Left ventricle myocardium inferior (tissue), 1 donor: ENCODE results near the gene KCNJ10. TPM values are rescaled to one million over a fixed set of nuclear protein-coding genes. Genes with fewer than 3 reads are reported as not detected.

Source experiments
- DNase-seq: peaks from one replicate; pipeline ENCODE4 v3.0.0-alpha.2; 2020
- H3K27ac ChIP-seq: fragments of 200-600 bp; replicated peaks from 2 replicates; pipeline ENCODE4 v1.8.0; 2021
- H3K27me3 ChIP-seq: fragments of 200-600 bp; 2 replicates; pipeline ENCODE4 v1.8.0; 2021; ENCODE audit warnings: low read depth
- H3K36me3 ChIP-seq: fragments of 200-600 bp; 2 replicates; pipeline ENCODE4 v1.8.0; 2021
- H3K4me1 ChIP-seq: fragments of 200-600 bp; 2 replicates; pipeline ENCODE4 v1.8.0; 2021
- H3K4me3 ChIP-seq: fragments of 200-600 bp; 2 replicates; pipeline ENCODE4 v1.8.0; 2021; ENCODE audit warnings: mild to moderate bottlenecking, moderate library complexity
- H3K9me3 ChIP-seq: fragments of 200-600 bp; replicated peaks from 2 replicates; pipeline ENCODE4 v1.8.0; 2021
- intact Hi-C: fragments of 100-400 bp; cut with micrococcal nuclease; formaldehyde crosslinking; loops from one replicate; pipeline ENCODE4 v1.11.0; 2022
- total RNA-seq: library from RNA; stranded (reverse); fragmentation: NEBNext Ultra II Directional; extraction: Animal tissue kit (Norgen Biotek cat#: 25700); gene quantifications from one replicate; pipeline ENCODE4 v1.2.1, GENCODE V29; 2021
- TF ChIP-seq, protein P1 (sequence below): fragments of 200-600 bp; IDR thresholded peaks from 2 replicates; pipeline ENCODE4 v1.8.0; 2021; ENCODE audit warnings: antibody characterized with exemption, mild to moderate bottlenecking, borderline replicate concordance
- donor health status: DM: no; HTN: yes; CAD: no; lungs with severe emphysema.

KCNJ10 gene
- total RNA-seq, 1 donor from 2014 or later: not detected

DNA sequence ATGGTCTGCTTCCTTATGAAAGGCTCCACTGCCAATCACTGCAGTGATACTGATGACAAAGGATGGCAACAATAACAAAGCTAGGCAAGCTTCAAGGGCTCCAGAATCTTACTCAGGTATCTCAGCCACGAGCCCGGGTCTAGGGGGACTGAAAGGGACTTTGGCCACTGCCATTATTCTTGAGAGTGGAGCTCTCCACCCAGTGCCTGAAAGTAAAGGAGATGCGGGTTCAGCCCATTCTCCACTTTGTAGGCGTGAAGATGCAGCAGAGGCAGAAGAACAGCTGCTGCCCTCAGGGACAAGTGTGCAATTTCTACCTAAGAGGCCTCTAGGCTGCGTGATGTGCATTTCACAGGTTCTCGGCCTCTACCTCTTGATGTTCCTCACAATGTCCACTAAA is 84.5 kb downstream of the KCNJ10 start:
- H3K9me3 ChIP-seq: no peaks in the 10 kb centered on the region
- no peak overlapping the region for H3K4me3 ChIP-seq
- intact Hi-C loops: no loop called here
- no peaks in the 10 kb centered on the region for H3K36me3 ChIP-seq
- no peak overlapping the region for H3K27ac ChIP-seq
- H3K27me3 ChIP-seq: peaks cover 5% of the 10 kb centered on the region
- no peaks in the 10 kb centered on the region for H3K4me1 ChIP-seq
- DNase-seq: no peak
- TF ChIP-seq, protein P1, sequence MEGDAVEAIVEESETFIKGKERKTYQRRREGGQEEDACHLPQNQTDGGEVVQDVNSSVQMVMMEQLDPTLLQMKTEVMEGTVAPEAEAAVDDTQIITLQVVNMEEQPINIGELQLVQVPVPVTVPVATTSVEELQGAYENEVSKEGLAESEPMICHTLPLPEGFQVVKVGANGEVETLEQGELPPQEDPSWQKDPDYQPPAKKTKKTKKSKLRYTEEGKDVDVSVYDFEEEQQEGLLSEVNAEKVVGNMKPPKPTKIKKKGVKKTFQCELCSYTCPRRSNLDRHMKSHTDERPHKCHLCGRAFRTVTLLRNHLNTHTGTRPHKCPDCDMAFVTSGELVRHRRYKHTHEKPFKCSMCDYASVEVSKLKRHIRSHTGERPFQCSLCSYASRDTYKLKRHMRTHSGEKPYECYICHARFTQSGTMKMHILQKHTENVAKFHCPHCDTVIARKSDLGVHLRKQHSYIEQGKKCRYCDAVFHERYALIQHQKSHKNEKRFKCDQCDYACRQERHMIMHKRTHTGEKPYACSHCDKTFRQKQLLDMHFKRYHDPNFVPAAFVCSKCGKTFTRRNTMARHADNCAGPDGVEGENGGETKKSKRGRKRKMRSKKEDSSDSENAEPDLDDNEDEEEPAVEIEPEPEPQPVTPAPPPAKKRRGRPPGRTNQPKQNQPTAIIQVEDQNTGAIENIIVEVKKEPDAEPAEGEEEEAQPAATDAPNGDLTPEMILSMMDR: no peak

GRCh38 chr1:159983681-159984080 is 86.3 kb downstream of the KCNJ10 start:
- no peak overlapping the region for H3K4me3 ChIP-seq
- no peaks in the 10 kb centered on the region for H3K36me3 ChIP-seq
- TF ChIP-seq, protein P1: no peak
- intact Hi-C loops: no loop called here
- H3K9me3 ChIP-seq: no peaks in the 10 kb centered on the region
- no peak for DNase-seq
- H3K27ac ChIP-seq: no peak overlapping the region
- no peaks in the 10 kb centered on the region for H3K4me1 ChIP-seq
- peaks cover 5% of the 10 kb centered on the region for H3K27me3 ChIP-seq

DNA sequence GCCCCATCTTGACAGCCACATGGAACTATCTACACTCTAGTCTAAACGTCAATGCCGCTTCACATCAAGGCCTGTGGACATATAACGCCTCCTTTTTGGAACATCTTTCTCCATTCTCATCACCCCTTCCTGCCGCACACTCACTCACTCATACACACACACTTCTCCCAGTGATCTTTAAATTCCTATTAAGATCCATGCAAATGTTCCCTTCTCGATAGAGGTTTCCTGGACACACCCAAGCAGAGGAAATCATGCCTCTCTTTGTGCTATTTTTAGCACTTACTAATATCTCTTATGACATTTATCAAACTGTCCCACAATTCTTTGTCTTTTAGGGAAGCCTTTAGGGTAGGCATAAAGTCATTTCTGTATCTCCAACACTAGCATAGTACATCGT is 87.7 kb downstream of the KCNJ10 start:
- H3K36me3 ChIP-seq: no peaks in the 10 kb centered on the region
- TF ChIP-seq, protein P1: no peak
- peaks cover 8% of the 10 kb centered on the region for H3K27me3 ChIP-seq
- no peaks in the 10 kb centered on the region for H3K4me1 ChIP-seq
- no peak for DNase-seq
- H3K27ac ChIP-seq: no peak overlapping the region
- no peaks in the 10 kb centered on the region for H3K9me3 ChIP-seq
- intact Hi-C loops: no loop called here
- no peak overlapping the region for H3K4me3 ChIP-seq

- no peak overlapping the region for H3K27ac ChIP-seq
- H3K4me3 ChIP-seq: no peak overlapping the region
- TF ChIP-seq, protein P1: no peak
- H3K4me1 ChIP-seq: no peaks in the 10 kb centered on the region
- intact Hi-C loops: no loop called here
- no peak for DNase-seq
- peaks cover 8% of the 10 kb centered on the region for H3K27me3 ChIP-seq
- no peaks in the 10 kb centered on the region for H3K9me3 ChIP-seq
- H3K36me3 ChIP-seq: no peaks in the 10 kb centered on the region
These were observed 88.5 kb downstream of the KCNJ10 start for GRCh38 chr1:159981351-159982055.

- TF ChIP-seq, protein P1: no peak
- H3K9me3 ChIP-seq: no peaks in the 10 kb centered on the region
- H3K36me3 ChIP-seq: no peaks in the 10 kb centered on the region
- intact Hi-C loops: no loop called here
- no peaks in the 10 kb centered on the region for H3K4me1 ChIP-seq
- H3K27me3 ChIP-seq: peaks cover 8% of the 10 kb centered on the region
- no peak overlapping the region for H3K27ac ChIP-seq
- no peak for DNase-seq
- H3K4me3 ChIP-seq: no peak overlapping the region
These were observed 89.2 kb downstream of the KCNJ10 start for GRCh38 chr1:159980786-159981185.
